Activated CD4-positive, alpha-beta T cell treated with anti-CD3 and anti-CD28 coated beads, Interleukin-2, amount 50 U/mL, for 1 hour (primary cell): ENCODE results near the gene RAB37.

Source experiments
- DNase-seq: peaks from one replicate; pipeline ENCODE4 v3.0.0-alpha.2; 2020

RAB37 gene

DNA sequence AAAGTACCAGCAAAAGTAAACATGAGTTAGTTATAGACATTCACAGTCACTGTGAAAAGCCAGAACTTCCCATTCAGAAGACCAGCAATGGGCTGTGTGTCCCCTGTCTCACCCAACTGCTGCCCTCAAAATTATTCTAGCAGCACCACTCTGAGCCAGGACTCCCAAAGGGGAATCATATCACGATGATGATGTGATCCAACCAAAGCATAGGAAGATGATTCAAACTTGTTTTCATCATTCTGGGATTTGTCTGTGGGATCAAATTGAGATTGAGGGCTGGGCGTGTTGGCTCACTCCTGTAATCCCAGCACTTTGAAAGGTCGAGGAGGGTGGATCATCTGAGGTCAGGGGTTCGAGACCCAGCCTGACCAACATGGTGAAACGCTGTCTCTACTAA, 45.5 kb downstream of the RAB37 start:
- no peak for DNase-seq

DNA sequence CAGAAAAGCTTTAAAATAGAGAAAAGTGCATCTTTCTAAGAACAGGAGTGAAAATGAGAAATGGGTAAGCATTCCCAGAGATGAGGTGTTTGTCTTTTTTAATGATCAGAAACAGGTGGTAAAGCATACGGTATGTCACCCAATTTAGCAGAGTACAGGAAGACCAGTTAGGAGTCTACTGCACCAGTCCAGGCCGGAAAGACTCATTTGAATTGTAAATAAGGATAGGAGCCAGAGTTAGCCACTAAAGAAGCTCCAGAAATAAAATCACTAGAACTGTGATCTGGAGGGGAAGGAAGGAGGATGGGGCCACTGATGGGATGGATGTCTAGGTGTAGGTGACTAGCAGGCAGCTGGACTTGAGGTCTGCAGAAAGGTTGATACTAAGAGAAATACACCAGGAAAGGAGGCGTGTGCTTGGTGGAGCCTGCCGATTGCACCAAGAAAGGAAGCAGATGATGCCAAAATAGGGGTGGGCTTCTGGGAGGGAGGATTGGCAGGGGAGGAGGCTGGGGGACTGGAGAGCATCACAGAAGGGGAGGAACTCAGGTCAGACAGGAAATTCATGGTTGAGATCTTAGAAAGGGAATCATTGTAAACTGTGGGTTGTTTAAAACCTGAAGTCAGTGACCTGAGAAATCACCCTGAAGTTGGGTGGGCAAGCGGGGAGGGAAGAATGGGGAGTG, 47.2 kb downstream of the RAB37 start:
- no peak for DNase-seq

- DNase-seq: no peak
Observed at GRCh38 chr17:74785096-74785980, 48.3 kb downstream of the RAB37 start.

DNA sequence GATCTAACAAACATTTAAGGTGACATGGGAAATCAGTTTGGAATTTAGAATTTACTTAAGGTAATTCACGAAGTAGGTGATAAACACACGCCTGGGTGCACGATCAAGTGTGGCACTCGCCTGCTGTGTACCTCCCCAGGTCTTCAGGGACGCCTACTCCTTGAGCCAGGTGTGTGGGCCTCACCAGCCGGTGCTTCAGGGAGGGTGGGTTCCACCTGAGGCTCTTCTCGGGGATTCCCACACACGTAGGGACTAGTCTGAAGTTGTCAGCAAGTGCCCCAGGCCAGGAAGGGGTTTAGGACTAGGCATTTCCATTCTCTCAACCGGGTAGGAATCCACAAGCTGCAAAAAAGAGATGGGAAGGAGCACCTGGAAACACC, 48.9 kb downstream of the RAB37 start:
- DNase-seq: no peak

GRCh38 chr17:74786431-74787055, 49.5 kb downstream of the RAB37 start:
- DNase-seq: no peak

- no peak for DNase-seq
Observed at GRCh38 chr17:74790161-74791058, 53.4 kb downstream of the RAB37 start.

- no peak for DNase-seq
Observed at GRCh38 chr17:74792586-74793105, 55.6 kb downstream of the RAB37 start.

GRCh38 chr17:74795327-74796020, 58.4 kb downstream of the RAB37 start:
- no peak for DNase-seq

GRCh38 chr17:74796211-74796610, 59.2 kb downstream of the RAB37 start:
- no peak for DNase-seq

GRCh38 chr17:74796866-74797265, 59.8 kb downstream of the RAB37 start:
- no peak for DNase-seq
